ENCODE measurements around the gene TLCD2. TPM values are rescaled to one million over a fixed set of nuclear protein-coding genes. Genes with fewer than 3 reads are reported as not detected.
"Not testable (repeated sequence)": the region's sequence is repeated elsewhere in the genome, so short reads cannot be mapped to it uniquely, and the experiment has no call there.

The TLCD2 gene
- total and polyA plus RNA-seq, 2 experiments from 2014 or later = 0.70 to 1.4 TPM

- TF ChIP-seq, protein P1, sequence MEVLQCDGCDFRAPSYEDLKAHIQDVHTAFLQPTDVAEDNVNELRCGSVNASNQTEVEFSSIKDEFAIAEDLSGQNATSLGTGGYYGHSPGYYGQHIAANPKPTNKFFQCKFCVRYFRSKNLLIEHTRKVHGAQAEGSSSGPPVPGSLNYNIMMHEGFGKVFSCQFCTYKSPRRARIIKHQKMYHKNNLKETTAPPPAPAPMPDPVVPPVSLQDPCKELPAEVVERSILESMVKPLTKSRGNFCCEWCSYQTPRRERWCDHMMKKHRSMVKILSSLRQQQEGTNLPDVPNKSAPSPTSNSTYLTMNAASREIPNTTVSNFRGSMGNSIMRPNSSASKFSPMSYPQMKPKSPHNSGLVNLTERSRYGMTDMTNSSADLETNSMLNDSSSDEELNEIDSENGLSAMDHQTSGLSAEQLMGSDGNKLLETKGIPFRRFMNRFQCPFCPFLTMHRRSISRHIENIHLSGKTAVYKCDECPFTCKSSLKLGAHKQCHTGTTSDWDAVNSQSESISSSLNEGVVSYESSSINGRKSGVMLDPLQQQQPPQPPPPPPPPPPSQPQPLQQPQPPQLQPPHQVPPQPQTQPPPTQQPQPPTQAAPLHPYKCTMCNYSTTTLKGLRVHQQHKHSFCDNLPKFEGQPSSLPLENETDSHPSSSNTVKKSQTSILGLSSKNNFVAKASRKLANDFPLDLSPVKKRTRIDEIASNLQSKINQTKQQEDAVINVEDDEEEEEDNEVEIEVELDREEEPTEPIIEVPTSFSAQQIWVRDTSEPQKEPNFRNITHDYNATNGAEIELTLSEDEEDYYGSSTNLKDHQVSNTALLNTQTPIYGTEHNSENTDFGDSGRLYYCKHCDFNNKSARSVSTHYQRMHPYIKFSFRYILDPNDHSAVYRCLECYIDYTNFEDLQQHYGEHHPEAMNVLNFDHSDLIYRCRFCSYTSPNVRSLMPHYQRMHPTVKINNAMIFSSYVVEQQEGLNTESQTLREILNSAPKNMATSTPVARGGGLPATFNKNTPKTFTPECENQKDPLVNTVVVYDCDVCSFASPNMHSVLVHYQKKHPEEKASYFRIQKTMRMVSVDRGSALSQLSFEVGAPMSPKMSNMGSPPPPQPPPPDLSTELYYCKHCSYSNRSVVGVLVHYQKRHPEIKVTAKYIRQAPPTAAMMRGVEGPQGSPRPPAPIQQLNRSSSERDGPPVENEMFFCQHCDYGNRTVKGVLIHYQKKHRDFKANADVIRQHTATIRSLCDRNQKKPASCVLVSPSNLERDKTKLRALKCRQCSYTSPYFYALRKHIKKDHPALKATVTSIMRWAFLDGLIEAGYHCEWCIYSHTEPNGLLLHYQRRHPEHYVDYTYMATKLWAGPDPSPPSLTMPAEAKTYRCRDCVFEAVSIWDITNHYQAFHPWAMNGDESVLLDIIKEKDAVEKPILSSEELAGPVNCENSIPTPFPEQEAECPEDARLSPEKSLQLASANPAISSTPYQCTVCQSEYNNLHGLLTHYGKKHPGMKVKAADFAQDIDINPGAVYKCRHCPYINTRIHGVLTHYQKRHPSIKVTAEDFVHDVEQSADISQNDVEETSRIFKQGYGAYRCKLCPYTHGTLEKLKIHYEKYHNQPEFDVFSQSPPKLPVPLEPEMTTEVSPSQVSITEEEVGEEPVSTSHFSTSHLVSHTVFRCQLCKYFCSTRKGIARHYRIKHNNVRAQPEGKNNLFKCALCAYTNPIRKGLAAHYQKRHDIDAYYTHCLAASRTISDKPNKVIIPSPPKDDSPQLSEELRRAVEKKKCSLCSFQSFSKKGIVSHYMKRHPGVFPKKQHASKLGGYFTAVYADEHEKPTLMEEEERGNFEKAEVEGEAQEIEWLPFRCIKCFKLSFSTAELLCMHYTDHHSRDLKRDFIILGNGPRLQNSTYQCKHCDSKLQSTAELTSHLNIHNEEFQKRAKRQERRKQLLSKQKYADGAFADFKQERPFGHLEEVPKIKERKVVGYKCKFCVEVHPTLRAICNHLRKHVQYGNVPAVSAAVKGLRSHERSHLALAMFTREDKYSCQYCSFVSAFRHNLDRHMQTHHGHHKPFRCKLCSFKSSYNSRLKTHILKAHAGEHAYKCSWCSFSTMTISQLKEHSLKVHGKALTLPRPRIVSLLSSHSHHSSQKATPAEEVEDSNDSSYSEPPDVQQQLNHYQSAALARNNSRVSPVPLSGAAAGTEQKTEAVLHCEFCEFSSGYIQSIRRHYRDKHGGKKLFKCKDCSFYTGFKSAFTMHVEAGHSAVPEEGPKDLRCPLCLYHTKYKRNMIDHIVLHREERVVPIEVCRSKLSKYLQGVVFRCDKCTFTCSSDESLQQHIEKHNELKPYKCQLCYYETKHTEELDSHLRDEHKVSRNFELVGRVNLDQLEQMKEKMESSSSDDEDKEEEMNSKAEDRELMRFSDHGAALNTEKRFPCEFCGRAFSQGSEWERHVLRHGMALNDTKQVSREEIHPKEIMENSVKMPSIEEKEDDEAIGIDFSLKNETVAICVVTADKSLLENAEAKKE (CRISPR knock-in tag; IDR thresholded peaks at IDR 0.05) = no peak
Observed at GRCh38 chr17:1673041-1673785, 37.0 kb downstream of the TLCD2 start (continued).

DNA sequence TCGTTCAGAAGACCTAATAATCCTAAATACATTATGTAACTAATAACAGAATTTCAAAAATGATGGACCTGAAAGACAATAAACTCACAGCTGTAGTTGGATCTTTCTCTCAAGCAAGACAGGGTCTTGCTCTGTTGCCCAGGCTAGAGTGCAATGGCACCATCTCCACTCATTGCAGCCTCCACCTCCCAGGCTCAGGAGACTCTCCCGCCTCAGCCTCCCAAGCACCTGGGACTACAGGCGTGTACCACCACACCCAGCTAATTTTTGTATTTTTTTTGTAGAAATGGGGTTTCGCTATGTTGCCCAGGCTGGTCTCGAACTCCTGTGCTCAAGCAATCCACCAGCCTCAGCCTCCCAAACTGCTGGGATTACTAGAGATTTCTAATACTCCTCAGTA lies 46.2 kb downstream of the TLCD2 start:
- not testable (repeated sequence) for H2AFZ ChIP-seq; H3K27ac Mint-ChIP-seq; H3K4me3 ChIP-seq; H3K27me3 ChIP-seq (ENCODE audit: insufficient read depth); H3K9me2 ChIP-seq (ENCODE audit: insufficient read depth); H3F3A ChIP-seq (replicated peaks; ENCODE audit: low read depth); DNase-seq (ENCODE audit: low spot score); H3K9me3 Mint-ChIP-seq; H3K4me3 Mint-ChIP-seq; H3K4me2 ChIP-seq; H3K27me3 Mint-ChIP-seq (ENCODE audit: insufficient read depth, low read depth, poor library complexity); H3K27ac ChIP-seq (ENCODE audit: low read depth); ATAC-seq; H3K4me1 Mint-ChIP-seq; H3K4me1 ChIP-seq (ENCODE audit: insufficient read depth)
- peaks cover 77% of the 10 kb centered on the region for H3K36me3 ChIP-seq (ENCODE audit: insufficient read depth)
- peaks cover 20% of the 10 kb centered on the region for H4K20me1 ChIP-seq (replicated peaks; ENCODE audit: insufficient read depth)
- peaks cover 22% of the 10 kb centered on the region for H3K79me2 ChIP-seq (replicated peaks; ENCODE audit: insufficient read depth)
- peaks cover 92% of the 10 kb centered on the region for H3K36me3 Mint-ChIP-seq (ENCODE audit: low read depth)

- no peak overlapping the region for H2AFZ ChIP-seq
- no peaks in the 10 kb centered on the region for H3K4me1 Mint-ChIP-seq
- ATAC-seq (no peak), DNase-seq (ENCODE audit: low spot score) (no peak)
- no peak overlapping the region for H3K4me3 Mint-ChIP-seq
- no peak overlapping the region for H3K4me2 ChIP-seq
- no peak overlapping the region for H3K27ac Mint-ChIP-seq
- H3K36me3 ChIP-seq (ENCODE audit: insufficient read depth) = peaks cover 81% of the 10 kb centered on the region
- H3K9me2 ChIP-seq (ENCODE audit: insufficient read depth) = no peaks in the 10 kb centered on the region
- H3F3A ChIP-seq (replicated peaks; ENCODE audit: low read depth) = peaks cover 9% of the 10 kb centered on the region
- peaks cover 6% of the 10 kb centered on the region for H3K79me2 ChIP-seq (replicated peaks; ENCODE audit: insufficient read depth)
- peaks cover 96% of the 10 kb centered on the region for H3K36me3 Mint-ChIP-seq (ENCODE audit: low read depth)
- H3K27ac ChIP-seq (ENCODE audit: low read depth) = no peak overlapping the region
- peaks cover 21% of the 10 kb centered on the region for H4K20me1 ChIP-seq (replicated peaks; ENCODE audit: insufficient read depth)
- H3K27me3 ChIP-seq (ENCODE audit: insufficient read depth) = no peaks in the 10 kb centered on the region
- no peak overlapping the region for H3K4me3 ChIP-seq
- peaks cover 5% of the 10 kb centered on the region for H3K27me3 Mint-ChIP-seq (ENCODE audit: insufficient read depth, low read depth, poor library complexity)
- no peaks in the 10 kb centered on the region for H3K9me3 Mint-ChIP-seq
- H3K4me1 ChIP-seq (ENCODE audit: insufficient read depth) = no peaks in the 10 kb centered on the region
- TF ChIP-seq ZNF114 (CRISPR knock-in tag; IDR thresholded peaks at IDR 0.05) (no peak), CTCF (conservative IDR thresholded peaks at IDR 0.05; ENCODE audit: low read depth in 2 of 2) (no peak), ZNF331 (CRISPR knock-in tag; IDR thresholded peaks at IDR 0.05; ENCODE audit: low read depth) (no peak), EZH2phosphoT487 (IDR thresholded peaks at IDR 0.05; ENCODE audit: unreplicated experiment) (no peak), NANOG (IDR thresholded peaks at IDR 0.05; ENCODE audit: borderline replicate concordance) (no peak), POLR2AphosphoS5 (IDR thresholded peaks at IDR 0.05; ENCODE audit: low read depth) (no peak)
Observed at GRCh38 chr17:1661045-1661444, 49.1 kb downstream of the TLCD2 start.

All from GM23338 (cell line).